GM23338 (cell line): ENCODE data around the gene WWC1. TPM values are rescaled to one million over a fixed set of nuclear protein-coding genes. Genes with fewer than 3 reads are reported as not detected.

Experiments
- ATAC-seq: fragments of 200-7000 bp; cut with Tn5 transposase; 3 replicates; pipeline ENCODE4 v1.9.1; 2020
- DNase-seq: peaks from one replicate; pipeline ENCODE4 v3.0.0-alpha.2; 2015; ENCODE audit warnings: low spot score
- H2AFZ ChIP-seq: fragments of 200-600 bp; sonication (generic); 2 replicates; pipeline ENCODE4 v1.8.0; 2016; ENCODE audit warnings: antibody characterized with exemption, mild to moderate bottlenecking, moderate library complexity
- H3F3A ChIP-seq: fragments of 200-600 bp; sonication (generic); replicated peaks from 2 replicates; pipeline ENCODE4 v1.8.0; 2017; ENCODE audit warnings: antibody characterized with exemption, mixed run types, low read depth
- H3K27ac ChIP-seq: fragments of 200-600 bp; sonication (generic); 2 replicates; pipeline ENCODE4 v1.6.1; 2016; ENCODE audit warnings: low read depth
- H3K27me3 ChIP-seq: fragments of 200-600 bp; sonication (generic); 2 replicates; pipeline ENCODE4 v1.8.0; 2016; ENCODE audit warnings: mild to moderate bottlenecking, mixed run types, moderate library complexity; ENCODE audit not compliant: insufficient read depth
- H3K36me3 ChIP-seq: fragments of 200-600 bp; sonication (generic); 2 replicates; pipeline ENCODE4 v1.8.0; 2016; ENCODE audit warnings: mild to moderate bottlenecking; ENCODE audit not compliant: insufficient read depth
- H3K4me1 ChIP-seq: fragments of 200-600 bp; sonication (generic); 2 replicates; pipeline ENCODE4 v1.8.0; 2016; ENCODE audit warnings: mild to moderate bottlenecking, moderate library complexity; ENCODE audit not compliant: insufficient read depth
- H3K4me2 ChIP-seq: fragments of 200-600 bp; sonication (generic); 2 replicates; pipeline ENCODE4 v1.7.1; 2017; ENCODE audit warnings: mixed run types
- H3K4me3 ChIP-seq: fragments of 200-600 bp; sonication (generic); 2 replicates; pipeline ENCODE4 v1.6.1; 2016; ENCODE audit warnings: mixed run types
- H3K79me2 ChIP-seq: fragments of 200-600 bp; sonication (generic); replicated peaks from 2 replicates; pipeline ENCODE4 v1.8.0; 2017; ENCODE audit warnings: mild to moderate bottlenecking; ENCODE audit not compliant: insufficient read depth
- H3K9me2 ChIP-seq: fragments of 200-600 bp; sonication (generic); 2 replicates; pipeline ENCODE4 v1.8.0; 2017; ENCODE audit not compliant: insufficient read depth
- H4K20me1 ChIP-seq: fragments of 200-600 bp; sonication (generic); replicated peaks from 2 replicates; pipeline ENCODE4 v1.8.0; 2017; ENCODE audit warnings: mild to moderate bottlenecking; ENCODE audit not compliant: insufficient read depth
- H3K27ac Mint-ChIP-seq: 2 replicates; pipeline ENCODE4 v1.8.0; 2020; ENCODE audit warnings: inconsistent platforms, mild to moderate bottlenecking, moderate library complexity, mixed read lengths
- H3K27me3 Mint-ChIP-seq: 3 replicates; pipeline ENCODE4 v1.8.0; 2022; ENCODE audit warnings: low read depth, mild to moderate bottlenecking, moderate library complexity, mixed read lengths, inconsistent platforms; ENCODE audit not compliant: insufficient read depth, poor library complexity
- H3K36me3 Mint-ChIP-seq: 3 replicates; pipeline ENCODE4 v1.8.0; 2021; ENCODE audit warnings: low read depth, mild to moderate bottlenecking, inconsistent platforms, moderate library complexity, mixed read lengths
- H3K4me1 Mint-ChIP-seq: 3 replicates; pipeline ENCODE4 v1.8.0; 2020; ENCODE audit warnings: mild to moderate bottlenecking, inconsistent platforms, mixed read lengths
- H3K4me3 Mint-ChIP-seq: 3 replicates; pipeline ENCODE4 v1.8.0; 2021; ENCODE audit warnings: moderate library complexity, mild to moderate bottlenecking, inconsistent platforms, mixed read lengths
- H3K9me3 Mint-ChIP-seq: 3 replicates; pipeline ENCODE4 v1.8.0; 2020; ENCODE audit warnings: moderate library complexity, mild to moderate bottlenecking, inconsistent platforms, mixed read lengths
- CREB1 ChIP-seq: fragments of 250-450 bp; sonication (Bioruptor Pico); IDR thresholded peaks from 2 replicates; pipeline ENCODE4 v1.5.0; 2020; ENCODE audit warnings: low read depth, mild to moderate bottlenecking, moderate library complexity
- EZH2 ChIP-seq: fragments of 200-600 bp; sonication (generic); IDR thresholded peaks from one replicate; pipeline ENCODE4 v1.8.0; 2017; ENCODE audit warnings: antibody characterized with exemption, mild to moderate bottlenecking, low read depth; ENCODE audit not compliant: unreplicated experiment
- EZH2phosphoT487 ChIP-seq: fragments of 200-600 bp; sonication (generic); IDR thresholded peaks from one replicate; pipeline ENCODE4 v1.8.1; 2018; ENCODE audit warnings: antibody characterized with exemption; ENCODE audit not compliant: unreplicated experiment
- JUNB ChIP-seq: IDR thresholded peaks from one replicate; pipeline ENCODE4 v1.6.1; 2016; ENCODE audit warnings: antibody characterized with exemption; ENCODE audit not compliant: unreplicated experiment
- NANOG ChIP-seq: IDR thresholded peaks from 2 replicates; pipeline ENCODE4 v1.6.1; 2016; ENCODE audit warnings: antibody characterized with exemption, borderline replicate concordance
- POLR2AphosphoS5 ChIP-seq: IDR thresholded peaks from 2 replicates; pipeline ENCODE4 v1.6.1; 2016; ENCODE audit warnings: antibody characterized with exemption, low read depth
- STAT1 ChIP-seq: IDR thresholded peaks from one replicate; pipeline ENCODE4 v1.6.1; 2016; ENCODE audit warnings: antibody characterized with exemption; ENCODE audit not compliant: unreplicated experiment
- ZNF114 ChIP-seq: fragments of 250-450 bp; sonication (Bioruptor Pico); IDR thresholded peaks from 2 replicates; pipeline ENCODE4 v1.5.0; 2020; ENCODE audit warnings: mild to moderate bottlenecking, moderate library complexity
- ZNF331 ChIP-seq: fragments of 250-450 bp; sonication (Bioruptor Pico); IDR thresholded peaks from 2 replicates; pipeline ENCODE4 v1.5.0; 2020; ENCODE audit warnings: low read depth, mild to moderate bottlenecking, moderate library complexity
- polyA plus RNA-seq: library from polyadenylated mRNA; unstranded; fragments of >200 nt; fragmentation: Nextera tagmentation; extraction: Ambion mirVana; gene quantifications from 2 replicates; pipeline ENCODE4 v1.2.1, GENCODE V29; 2016
- total RNA-seq: library from RNA; depleted of rRNA; stranded (reverse); fragments of >200 nt; shearing (Covaris generic); gene quantifications from 2 replicates; pipeline ENCODE4 v1.2.3, GENCODE V29; 2014
- TF ChIP-seq, protein P1 (sequence below): IDR thresholded peaks from 2 replicates; pipeline ENCODE4 v1.6.1; 2016; ENCODE audit warnings: antibody characterized with exemption
- TF ChIP-seq, protein P2 (sequence below): fragments of 250-450 bp; sonication (Bioruptor Pico); IDR thresholded peaks from 2 replicates; pipeline ENCODE4 v1.5.0; 2020; ENCODE audit warnings: mild to moderate bottlenecking, moderate library complexity
- TF ChIP-seq, protein P3 (sequence below): IDR thresholded peaks from one replicate; pipeline ENCODE4 v1.6.1; 2018; ENCODE audit warnings: antibody characterized with exemption; ENCODE audit not compliant: unreplicated experiment
- TF ChIP-seq, protein P4 (sequence below), 2 experiments: fragments of 200-600 bp in 1 of 2; sonication (generic) in 1 of 2; conservative IDR thresholded peaks; 2 replicates each; pipeline versions ENCODE4 v1.5.1 to v1.6.1; 2016 to 2017; ENCODE audit warnings: antibody characterized with exemption in 2 of 2, low read depth in 2 of 2, mild to moderate bottlenecking in 2 of 2, moderate library complexity in 1 of 2

WWC1 gene
- total and polyA plus RNA-seq, 2 experiments from 2014 or later = 25.4 to 27.8 TPM

DNA sequence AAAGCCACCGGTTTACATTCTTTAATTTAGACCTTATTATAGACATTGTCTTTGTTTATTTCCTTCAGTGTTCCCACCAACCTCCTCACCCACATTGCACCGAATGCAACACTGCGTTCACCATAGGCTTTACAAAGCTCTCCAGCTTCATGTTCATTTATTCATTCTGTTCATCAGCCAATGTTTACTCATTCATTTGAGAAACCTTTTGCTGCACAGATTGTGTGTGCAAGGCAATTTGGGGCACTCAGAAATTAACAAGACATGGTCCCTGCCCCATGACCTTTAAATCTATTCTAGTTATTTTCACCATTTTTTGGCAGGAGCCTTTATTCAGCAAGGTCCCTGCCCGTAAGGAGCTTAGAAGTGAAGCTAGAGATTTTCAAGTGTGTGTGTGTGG is 124.0 kb downstream of the WWC1 start:
- no peaks in the 10 kb centered on the region; the same call in 1 of the 2 replicates for H3K79me2 ChIP-seq
- peaks cover 4% of the 10 kb centered on the region for H3K27me3 Mint-ChIP-seq
- no peak for DNase-seq
- no peaks in the 10 kb centered on the region; the same call in 1 of the 2 replicates for H3K36me3 ChIP-seq
- ATAC-seq = no peak
- H3K4me2 ChIP-seq = no peak overlapping the region
- H3K9me3 Mint-ChIP-seq = no peaks in the 10 kb centered on the region; the same call in 2 of the 3 replicates
- H3K4me1 ChIP-seq = no peaks in the 10 kb centered on the region
- H3K4me3 Mint-ChIP-seq = no peak overlapping the region
- no peaks in the 10 kb centered on the region for H3K4me1 Mint-ChIP-seq
- H3K27me3 ChIP-seq = no peaks in the 10 kb centered on the region
- H3K36me3 Mint-ChIP-seq = peaks cover 29% of the 10 kb centered on the region
- H2AFZ ChIP-seq = no peak overlapping the region
- no peak overlapping the region for H3K27ac ChIP-seq
- H3F3A ChIP-seq = no peaks in the 10 kb centered on the region
- H4K20me1 ChIP-seq = no peaks in the 10 kb centered on the region
- H3K9me2 ChIP-seq = no peaks in the 10 kb centered on the region
- H3K27ac Mint-ChIP-seq = no peak overlapping the region
- no peak for TF ChIP-seq CREB1 (CRISPR knock-in tag)
- no peak for TF ChIP-seq EZH2phosphoT487
- TF ChIP-seq STAT1 = no peak
- TF ChIP-seq, protein P1, sequence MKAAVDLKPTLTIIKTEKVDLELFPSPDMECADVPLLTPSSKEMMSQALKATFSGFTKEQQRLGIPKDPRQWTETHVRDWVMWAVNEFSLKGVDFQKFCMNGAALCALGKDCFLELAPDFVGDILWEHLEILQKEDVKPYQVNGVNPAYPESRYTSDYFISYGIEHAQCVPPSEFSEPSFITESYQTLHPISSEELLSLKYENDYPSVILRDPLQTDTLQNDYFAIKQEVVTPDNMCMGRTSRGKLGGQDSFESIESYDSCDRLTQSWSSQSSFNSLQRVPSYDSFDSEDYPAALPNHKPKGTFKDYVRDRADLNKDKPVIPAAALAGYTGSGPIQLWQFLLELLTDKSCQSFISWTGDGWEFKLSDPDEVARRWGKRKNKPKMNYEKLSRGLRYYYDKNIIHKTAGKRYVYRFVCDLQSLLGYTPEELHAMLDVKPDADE = no peak
- TF ChIP-seq, protein P2, sequence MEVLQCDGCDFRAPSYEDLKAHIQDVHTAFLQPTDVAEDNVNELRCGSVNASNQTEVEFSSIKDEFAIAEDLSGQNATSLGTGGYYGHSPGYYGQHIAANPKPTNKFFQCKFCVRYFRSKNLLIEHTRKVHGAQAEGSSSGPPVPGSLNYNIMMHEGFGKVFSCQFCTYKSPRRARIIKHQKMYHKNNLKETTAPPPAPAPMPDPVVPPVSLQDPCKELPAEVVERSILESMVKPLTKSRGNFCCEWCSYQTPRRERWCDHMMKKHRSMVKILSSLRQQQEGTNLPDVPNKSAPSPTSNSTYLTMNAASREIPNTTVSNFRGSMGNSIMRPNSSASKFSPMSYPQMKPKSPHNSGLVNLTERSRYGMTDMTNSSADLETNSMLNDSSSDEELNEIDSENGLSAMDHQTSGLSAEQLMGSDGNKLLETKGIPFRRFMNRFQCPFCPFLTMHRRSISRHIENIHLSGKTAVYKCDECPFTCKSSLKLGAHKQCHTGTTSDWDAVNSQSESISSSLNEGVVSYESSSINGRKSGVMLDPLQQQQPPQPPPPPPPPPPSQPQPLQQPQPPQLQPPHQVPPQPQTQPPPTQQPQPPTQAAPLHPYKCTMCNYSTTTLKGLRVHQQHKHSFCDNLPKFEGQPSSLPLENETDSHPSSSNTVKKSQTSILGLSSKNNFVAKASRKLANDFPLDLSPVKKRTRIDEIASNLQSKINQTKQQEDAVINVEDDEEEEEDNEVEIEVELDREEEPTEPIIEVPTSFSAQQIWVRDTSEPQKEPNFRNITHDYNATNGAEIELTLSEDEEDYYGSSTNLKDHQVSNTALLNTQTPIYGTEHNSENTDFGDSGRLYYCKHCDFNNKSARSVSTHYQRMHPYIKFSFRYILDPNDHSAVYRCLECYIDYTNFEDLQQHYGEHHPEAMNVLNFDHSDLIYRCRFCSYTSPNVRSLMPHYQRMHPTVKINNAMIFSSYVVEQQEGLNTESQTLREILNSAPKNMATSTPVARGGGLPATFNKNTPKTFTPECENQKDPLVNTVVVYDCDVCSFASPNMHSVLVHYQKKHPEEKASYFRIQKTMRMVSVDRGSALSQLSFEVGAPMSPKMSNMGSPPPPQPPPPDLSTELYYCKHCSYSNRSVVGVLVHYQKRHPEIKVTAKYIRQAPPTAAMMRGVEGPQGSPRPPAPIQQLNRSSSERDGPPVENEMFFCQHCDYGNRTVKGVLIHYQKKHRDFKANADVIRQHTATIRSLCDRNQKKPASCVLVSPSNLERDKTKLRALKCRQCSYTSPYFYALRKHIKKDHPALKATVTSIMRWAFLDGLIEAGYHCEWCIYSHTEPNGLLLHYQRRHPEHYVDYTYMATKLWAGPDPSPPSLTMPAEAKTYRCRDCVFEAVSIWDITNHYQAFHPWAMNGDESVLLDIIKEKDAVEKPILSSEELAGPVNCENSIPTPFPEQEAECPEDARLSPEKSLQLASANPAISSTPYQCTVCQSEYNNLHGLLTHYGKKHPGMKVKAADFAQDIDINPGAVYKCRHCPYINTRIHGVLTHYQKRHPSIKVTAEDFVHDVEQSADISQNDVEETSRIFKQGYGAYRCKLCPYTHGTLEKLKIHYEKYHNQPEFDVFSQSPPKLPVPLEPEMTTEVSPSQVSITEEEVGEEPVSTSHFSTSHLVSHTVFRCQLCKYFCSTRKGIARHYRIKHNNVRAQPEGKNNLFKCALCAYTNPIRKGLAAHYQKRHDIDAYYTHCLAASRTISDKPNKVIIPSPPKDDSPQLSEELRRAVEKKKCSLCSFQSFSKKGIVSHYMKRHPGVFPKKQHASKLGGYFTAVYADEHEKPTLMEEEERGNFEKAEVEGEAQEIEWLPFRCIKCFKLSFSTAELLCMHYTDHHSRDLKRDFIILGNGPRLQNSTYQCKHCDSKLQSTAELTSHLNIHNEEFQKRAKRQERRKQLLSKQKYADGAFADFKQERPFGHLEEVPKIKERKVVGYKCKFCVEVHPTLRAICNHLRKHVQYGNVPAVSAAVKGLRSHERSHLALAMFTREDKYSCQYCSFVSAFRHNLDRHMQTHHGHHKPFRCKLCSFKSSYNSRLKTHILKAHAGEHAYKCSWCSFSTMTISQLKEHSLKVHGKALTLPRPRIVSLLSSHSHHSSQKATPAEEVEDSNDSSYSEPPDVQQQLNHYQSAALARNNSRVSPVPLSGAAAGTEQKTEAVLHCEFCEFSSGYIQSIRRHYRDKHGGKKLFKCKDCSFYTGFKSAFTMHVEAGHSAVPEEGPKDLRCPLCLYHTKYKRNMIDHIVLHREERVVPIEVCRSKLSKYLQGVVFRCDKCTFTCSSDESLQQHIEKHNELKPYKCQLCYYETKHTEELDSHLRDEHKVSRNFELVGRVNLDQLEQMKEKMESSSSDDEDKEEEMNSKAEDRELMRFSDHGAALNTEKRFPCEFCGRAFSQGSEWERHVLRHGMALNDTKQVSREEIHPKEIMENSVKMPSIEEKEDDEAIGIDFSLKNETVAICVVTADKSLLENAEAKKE (CRISPR knock-in tag) = no peak
- no peak for TF ChIP-seq ZNF114 (CRISPR knock-in tag)
- TF ChIP-seq ZNF331 (CRISPR knock-in tag) = no peak
- TF ChIP-seq, protein P3, sequence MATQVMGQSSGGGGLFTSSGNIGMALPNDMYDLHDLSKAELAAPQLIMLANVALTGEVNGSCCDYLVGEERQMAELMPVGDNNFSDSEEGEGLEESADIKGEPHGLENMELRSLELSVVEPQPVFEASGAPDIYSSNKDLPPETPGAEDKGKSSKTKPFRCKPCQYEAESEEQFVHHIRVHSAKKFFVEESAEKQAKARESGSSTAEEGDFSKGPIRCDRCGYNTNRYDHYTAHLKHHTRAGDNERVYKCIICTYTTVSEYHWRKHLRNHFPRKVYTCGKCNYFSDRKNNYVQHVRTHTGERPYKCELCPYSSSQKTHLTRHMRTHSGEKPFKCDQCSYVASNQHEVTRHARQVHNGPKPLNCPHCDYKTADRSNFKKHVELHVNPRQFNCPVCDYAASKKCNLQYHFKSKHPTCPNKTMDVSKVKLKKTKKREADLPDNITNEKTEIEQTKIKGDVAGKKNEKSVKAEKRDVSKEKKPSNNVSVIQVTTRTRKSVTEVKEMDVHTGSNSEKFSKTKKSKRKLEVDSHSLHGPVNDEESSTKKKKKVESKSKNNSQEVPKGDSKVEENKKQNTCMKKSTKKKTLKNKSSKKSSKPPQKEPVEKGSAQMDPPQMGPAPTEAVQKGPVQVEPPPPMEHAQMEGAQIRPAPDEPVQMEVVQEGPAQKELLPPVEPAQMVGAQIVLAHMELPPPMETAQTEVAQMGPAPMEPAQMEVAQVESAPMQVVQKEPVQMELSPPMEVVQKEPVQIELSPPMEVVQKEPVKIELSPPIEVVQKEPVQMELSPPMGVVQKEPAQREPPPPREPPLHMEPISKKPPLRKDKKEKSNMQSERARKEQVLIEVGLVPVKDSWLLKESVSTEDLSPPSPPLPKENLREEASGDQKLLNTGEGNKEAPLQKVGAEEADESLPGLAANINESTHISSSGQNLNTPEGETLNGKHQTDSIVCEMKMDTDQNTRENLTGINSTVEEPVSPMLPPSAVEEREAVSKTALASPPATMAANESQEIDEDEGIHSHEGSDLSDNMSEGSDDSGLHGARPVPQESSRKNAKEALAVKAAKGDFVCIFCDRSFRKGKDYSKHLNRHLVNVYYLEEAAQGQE = no peak
- no peak for TF ChIP-seq NANOG
- TF ChIP-seq EZH2 = no peak
- TF ChIP-seq, protein P4, sequence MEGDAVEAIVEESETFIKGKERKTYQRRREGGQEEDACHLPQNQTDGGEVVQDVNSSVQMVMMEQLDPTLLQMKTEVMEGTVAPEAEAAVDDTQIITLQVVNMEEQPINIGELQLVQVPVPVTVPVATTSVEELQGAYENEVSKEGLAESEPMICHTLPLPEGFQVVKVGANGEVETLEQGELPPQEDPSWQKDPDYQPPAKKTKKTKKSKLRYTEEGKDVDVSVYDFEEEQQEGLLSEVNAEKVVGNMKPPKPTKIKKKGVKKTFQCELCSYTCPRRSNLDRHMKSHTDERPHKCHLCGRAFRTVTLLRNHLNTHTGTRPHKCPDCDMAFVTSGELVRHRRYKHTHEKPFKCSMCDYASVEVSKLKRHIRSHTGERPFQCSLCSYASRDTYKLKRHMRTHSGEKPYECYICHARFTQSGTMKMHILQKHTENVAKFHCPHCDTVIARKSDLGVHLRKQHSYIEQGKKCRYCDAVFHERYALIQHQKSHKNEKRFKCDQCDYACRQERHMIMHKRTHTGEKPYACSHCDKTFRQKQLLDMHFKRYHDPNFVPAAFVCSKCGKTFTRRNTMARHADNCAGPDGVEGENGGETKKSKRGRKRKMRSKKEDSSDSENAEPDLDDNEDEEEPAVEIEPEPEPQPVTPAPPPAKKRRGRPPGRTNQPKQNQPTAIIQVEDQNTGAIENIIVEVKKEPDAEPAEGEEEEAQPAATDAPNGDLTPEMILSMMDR (conservative IDR thresholded peaks at IDR 0.05; ENCODE audit: low read depth in 2 of 2) = no peak
- TF ChIP-seq POLR2AphosphoS5 = no peak
- no peak for TF ChIP-seq JUNB
- H3K4me3 ChIP-seq = no peak overlapping the region
